GM21423 (cell line): ENCODE data around the gene FOXD4L6.
"Not testable (repeated sequence)": the region's sequence is repeated elsewhere in the genome, so short reads cannot be mapped to it uniquely, and the experiment has no call there.

Experiments used
- ATAC-seq: cut with Tn5 transposase; IDR thresholded peaks from one replicate; pipeline ENCODE4 v1.9.1; 2021; ENCODE audit warnings: mild to moderate bottlenecking, moderate library complexity; ENCODE audit not compliant: unreplicated experiment

Gene FOXD4L6

DNA sequence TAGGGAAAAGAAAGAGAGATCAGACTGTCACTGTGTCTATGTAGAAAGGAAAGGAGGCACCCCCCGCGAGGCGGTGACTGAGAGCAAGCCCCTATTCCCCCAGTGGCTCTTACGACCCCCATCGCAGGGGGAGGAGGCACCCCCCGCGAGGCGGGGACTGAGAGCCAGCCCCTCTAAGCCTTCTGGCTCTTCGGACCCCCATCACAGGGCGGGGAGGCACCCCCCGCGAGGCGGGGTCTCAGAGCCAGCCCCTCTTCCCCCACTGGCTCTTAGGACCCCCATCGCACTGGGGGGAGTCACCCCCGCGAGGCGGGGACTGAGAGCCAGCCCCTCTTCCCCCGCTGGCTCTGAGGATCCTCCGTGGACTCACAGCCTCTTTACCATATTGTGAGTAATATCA lies 23.9 kb downstream of the FOXD4L6 start:
- ATAC-seq, result not testable (repeated sequence)

DNA sequence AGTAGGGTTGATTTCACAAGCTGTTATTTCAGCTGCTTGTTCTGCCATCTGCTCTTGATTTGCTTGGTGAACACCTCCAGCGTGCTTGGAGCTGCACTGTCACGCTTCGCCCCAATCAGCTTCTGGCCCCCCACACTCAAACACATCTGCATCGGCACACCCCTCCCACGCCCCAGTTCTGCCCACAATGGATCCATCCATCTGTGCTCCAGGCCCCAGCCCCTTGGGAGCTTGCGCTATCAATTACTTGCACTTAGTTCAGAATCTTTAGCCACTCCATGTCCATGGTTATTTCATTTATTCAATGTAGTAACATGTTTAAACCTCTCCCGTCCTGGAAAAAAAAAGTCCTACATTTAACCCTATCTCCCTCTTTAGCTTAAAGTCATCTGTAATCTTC lies 28.0 kb downstream of the FOXD4L6 start:
- not testable (repeated sequence) for ATAC-seq

DNA sequence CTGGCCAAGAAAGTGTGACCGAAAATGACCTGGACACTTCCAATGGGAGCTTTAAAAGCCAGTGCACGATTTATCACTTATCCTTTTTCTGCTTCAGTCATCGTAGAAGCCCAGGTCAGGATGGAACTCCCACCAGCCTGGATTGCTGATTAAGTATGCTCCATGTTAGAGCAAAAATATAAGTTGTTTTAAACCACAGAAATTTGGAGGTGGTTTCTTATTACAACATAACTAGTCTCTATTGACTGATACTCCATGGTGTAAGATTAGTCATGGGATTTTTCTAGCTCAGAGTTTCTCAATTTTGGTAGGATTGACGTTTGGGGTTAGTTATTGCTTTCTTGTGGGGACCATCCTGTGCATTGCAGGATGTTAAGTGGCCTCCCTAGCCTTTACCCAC lies 29.7 kb downstream of the FOXD4L6 start:
- ATAC-seq, result not testable (repeated sequence)

DNA sequence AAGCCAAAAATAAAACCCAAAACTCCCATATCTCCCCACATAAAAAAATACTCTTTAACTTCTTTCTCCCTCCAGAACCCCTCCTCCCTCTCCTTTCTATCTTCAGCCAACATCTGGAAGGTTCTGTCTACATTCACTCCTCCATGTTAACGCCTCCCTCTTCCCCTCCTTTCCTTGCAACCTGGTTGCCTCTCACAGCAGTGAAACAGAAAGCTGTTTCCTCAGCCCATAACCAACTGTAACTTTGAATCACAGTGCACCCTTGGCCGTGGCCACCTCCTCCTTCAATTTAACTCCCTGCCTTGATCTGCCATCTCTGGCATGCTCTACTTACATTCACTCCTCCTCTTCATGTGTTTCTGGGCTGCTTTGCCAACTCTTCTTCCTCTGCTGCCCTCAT lies 33.4 kb downstream of the FOXD4L6 start:
- ATAC-seq, result peak; percentile 51

DNA sequence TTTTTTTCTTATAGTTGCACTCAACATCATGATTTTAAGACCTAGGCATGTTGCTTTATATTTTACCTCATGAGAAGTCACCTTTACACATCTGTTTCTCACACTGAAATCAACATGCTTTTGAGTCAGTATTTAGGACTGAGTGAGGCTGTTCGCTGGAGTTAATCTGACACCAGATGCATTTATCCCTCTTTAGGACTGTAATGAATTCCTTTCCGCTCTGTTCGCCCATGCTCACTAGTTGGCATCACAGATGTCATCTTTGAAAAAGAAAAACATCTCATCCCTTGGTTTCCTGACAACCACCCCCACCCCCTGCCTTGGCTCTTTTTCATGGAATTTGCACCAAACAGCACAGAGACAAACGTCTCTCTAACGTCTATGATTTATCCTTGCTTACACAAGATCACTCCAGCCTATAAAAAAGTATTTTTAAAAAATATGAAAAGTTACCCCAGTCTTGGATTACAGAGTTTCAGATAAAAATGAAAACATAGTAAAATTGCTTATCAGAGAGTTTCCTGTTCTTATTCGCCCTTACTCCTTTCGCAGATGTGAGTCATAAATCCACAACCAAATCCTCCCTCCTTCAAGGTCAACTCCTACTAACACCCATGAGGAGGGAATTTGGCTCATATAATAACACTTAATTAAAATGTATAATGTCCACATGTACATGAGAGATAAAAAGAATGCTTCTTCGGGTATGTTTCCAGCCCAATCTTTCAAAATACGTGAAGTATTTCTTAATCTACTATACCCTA lies 34.3 kb downstream of the FOXD4L6 start:
- not testable (repeated sequence) for ATAC-seq

DNA sequence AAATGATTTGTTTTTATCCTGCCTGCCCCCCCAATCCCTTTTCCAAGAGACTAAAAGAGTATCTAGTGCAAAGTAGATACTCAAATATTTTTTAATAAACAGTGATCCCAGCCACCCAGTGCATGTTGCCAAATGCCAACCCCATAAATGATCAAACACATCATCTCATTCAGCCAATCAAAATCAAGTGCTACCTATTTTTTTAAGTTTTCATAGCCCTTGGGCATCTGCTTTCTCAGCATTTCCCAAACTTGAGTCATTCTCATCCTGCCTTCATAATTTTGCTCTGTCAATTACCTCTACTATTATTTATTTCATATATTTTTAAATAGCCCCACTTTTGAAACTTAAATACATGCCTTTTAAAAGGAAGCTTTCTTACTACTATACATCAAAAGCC lies 37.6 kb downstream of the FOXD4L6 start:
- ATAC-seq, result not testable (repeated sequence)

DNA sequence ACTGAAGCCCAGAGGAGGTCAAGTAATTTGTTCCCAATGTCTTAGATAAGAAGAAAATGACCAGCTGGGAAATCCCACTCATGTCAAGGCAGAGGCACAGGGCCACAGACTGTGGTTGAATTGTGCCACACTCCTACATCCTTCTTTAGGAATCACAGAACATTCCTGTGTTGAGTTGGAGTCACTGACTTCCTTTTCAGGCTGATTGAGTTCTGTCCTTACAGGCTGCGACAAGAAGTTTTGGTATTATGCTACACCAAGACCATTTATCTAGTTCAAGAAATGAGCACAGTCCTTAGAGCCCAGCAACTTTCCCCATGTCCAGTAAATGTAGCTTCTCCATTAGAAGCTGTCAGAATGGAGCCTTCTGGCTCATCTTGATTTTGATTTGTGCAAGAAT lies 38.1 kb downstream of the FOXD4L6 start:
- ATAC-seq, result not testable (repeated sequence)

DNA sequence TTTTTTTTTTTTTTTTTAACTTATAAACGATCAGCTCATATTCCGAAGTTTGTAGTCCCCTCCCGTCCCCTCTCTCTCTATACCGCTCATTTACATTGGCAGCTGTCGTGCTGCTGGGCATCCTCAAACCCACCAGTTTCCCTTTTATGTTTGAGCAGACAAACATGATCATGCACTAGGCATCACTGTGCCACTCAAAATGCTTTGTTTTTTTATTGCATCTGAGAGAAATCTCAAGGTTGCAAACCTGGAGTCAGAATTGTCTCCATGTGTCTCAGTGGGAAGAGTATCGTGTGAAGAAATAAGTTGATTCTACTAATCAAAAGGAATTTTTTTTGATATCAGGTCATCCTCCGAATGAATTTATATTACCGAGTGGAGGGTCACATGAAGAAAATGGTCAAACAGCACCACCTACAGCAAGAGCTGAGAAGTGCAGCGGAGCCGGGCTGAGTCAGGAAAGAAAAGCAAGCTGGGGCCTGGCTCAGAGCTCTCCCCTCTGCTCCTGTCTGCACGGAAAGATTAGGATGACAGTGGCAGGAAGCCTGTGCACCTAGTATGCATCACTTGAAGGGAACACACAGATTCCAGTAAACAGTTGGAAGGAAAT lies 39.9 kb downstream of the FOXD4L6 start:
- ATAC-seq, result peak; percentile 69

DNA sequence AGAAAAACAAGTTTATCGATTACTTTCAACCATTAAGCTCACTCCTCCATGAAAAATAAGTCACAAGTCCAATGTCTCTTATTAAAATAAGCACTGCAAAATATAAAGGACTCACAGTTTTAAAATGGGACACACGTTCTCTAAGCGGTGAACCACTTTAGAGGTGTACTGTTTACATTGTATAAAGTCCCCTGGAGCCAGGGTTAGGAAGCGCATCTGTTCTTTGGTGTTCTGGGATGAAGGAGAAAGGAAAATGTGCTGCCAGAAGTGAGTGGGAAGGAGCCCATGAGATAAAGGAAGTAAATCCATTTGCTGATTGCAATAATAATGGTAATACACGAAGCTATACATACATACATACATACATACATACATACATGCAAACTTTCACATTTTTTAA lies 40.6 kb downstream of the FOXD4L6 start:
- not testable (repeated sequence) for ATAC-seq

DNA sequence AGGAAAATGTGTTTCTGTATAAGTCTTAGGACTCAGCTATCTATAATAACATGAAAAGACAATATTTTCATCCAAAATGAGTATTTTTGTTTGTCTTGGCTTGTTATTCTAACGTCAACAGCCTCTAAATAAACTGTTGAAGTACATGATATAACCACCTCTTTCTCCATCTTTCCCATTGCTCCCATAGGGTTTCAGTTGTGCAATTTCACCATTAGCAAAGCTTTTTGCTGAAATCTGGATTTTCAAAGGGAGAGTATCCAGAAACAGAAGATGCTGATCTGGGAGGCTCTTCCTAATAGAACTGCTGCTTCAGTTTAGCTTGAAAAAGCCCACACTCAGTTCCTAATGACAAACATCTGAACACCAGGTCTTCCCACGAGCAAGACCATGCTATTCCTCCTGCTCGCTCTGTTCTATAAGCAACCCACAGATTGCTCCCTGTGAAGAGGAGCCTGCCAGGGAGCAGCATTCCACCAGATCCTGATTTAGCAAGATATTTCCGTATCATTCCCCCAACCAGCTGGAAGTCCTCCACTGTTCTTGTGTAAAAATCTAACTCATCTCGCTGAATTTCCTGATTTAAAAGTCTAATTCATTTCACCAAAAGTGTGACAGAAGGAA lies 41.2 kb downstream of the FOXD4L6 start:
- ATAC-seq, result not testable (repeated sequence)

DNA sequence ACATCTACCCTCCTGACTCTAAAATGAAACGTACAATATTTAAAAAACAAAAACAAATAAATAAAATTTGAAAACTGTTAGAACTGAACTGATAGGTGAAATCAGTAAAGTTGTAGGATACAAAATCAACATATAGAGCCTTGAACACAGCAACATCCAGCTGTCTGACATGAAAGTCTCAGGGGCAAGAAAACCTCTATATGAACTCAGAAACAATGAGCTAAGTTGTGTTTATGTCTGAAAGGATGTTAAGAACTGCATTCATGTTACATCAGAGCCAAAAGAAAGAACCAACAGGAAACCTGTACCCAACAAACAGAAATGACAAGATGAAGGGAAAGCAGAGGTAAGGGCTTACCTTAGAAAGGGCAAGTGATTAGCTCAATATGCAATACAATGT lies 41.8 kb downstream of the FOXD4L6 start:
- ATAC-seq, result not testable (repeated sequence)

DNA sequence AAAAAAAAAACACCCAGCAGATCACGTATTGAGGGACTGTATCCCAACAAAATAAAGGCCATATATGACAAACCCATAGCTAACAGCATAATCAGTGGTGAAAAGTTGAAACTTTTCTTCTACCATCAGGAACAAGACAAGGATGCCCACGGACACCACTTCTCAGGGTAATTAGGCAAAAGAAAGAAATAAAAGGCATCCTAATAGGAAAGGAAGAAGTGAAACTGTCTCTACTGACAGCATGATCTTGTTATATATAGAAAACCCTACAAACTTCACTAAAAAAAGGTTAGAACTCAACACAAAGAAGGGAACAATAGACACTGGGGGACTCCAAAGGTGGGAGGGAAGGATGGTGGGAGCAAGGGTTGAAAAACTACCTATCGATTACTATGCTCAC lies 42.3 kb downstream of the FOXD4L6 start:
- ATAC-seq, result not testable (repeated sequence)

DNA sequence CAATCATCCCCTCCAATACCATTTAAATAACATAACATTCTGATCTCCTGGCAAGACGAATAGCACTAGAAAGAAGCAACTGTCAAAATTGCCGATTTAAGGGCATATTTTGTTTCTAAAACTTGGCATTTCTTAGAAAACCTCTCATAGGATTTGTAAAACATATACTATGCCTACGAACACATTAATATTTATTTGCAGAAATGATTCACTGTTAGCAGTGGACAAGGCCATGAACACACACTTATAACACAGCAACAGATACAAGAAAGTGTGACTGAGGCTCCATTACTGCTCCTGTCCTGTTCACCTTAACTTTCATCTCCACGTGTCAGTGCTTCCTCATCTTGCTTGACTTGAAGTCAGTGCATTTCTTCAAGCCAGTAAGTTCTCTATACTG lies 46.1 kb downstream of the FOXD4L6 start:
- ATAC-seq, result not testable (repeated sequence)

DNA sequence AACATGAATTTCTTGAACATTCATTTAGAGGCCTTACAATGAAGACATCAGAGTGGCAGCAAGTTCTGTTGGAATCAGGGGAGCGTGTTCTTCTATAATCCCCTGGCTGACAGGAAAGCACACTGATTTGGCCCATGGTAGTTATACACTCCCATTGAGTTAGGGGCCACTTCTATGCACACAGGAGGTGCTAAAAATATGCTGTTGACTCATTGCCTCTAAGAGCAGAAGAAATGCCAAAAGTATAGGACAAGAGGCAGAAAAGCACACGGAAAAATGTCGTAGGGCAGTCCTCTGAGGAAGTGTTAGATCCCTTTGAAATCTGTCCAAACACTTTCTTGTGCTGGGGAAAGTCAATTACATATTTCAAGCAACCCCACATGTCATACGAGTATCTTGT lies 49.0 kb downstream of the FOXD4L6 start:
- ATAC-seq, result not testable (repeated sequence)

DNA sequence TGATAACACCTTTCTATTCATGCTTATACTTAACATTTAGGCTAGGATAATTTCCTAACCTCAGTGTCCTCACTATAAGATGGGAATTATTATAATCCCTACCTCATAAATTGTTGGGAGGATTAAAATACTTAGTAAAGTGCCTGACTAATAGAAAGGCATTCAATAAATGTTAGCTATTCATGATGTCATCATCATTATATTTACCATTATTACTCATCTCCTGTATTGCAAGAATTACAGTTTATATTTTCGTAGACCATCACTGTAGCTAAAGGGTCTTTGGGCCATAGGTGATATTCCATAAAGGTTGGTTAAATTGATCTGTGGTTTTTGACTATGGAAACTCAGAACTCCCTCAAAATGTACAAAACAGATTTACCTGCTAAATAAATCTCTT lies 50.9 kb downstream of the FOXD4L6 start:
- not testable (repeated sequence) for ATAC-seq
